K562 (cell line): ENCODE results near the gene TBC1D17. TPM values are rescaled to one million over a fixed set of nuclear protein-coding genes. Genes with fewer than 3 reads are reported as not detected.
A peak's percentile ranks its signal among the peaks of the same experiment; 100 is the strongest.

Experiments
- ARID1B ChIP-seq: fragments of 450-650 bp; IDR thresholded peaks from 2 replicates; pipeline ENCODE4 v1.6.1; 2016; ENCODE audit warnings: antibody characterized with exemption, mild to moderate bottlenecking, inconsistent platforms
- ATF1 ChIP-seq, 2 experiments: fragments of 450-650 bp in 1 of 2; IDR thresholded peaks; 2 replicates each; pipeline ENCODE4 v1.6.1; 2016; ENCODE audit warnings: missing compliant biosample characterization in 1 of 2, missing genetic modification characterization in 1 of 2
- E2F5 ChIP-seq: sonication (generic); formaldehyde crosslinking; IDR thresholded peaks from 2 replicates; pipeline ENCODE4 v1.8.0; 2022; ENCODE audit warnings: mild to moderate bottlenecking, missing genetic modification reagents
- FOXP4 ChIP-seq: sonication (generic); formaldehyde crosslinking; IDR thresholded peaks from 2 replicates; pipeline ENCODE4 v1.8.0; 2022; ENCODE audit warnings: mild to moderate bottlenecking, missing genetic modification reagents, borderline replicate concordance
- HIVEP1 ChIP-seq: fragments of 250-450 bp; sonication (Bioruptor Pico); IDR thresholded peaks from 2 replicates; pipeline ENCODE4 v1.4.0; 2020; ENCODE audit warnings: mild to moderate bottlenecking
- HNRNPL ChIP-seq: fragments of 200-400 bp; formaldehyde crosslinking; IDR thresholded peaks from 2 replicates; pipeline ENCODE4 v1.6.1; 2017; ENCODE audit warnings: low read depth, mild to moderate bottlenecking, low read length
- KDM5B ChIP-seq: fragments of 200-600 bp; sonication (generic); IDR thresholded peaks from 2 replicates; pipeline ENCODE4 v1.6.1; 2012; ENCODE audit warnings: low read depth, mild to moderate bottlenecking, moderate library complexity, low read length, control low read depth, inconsistent platforms; ENCODE audit not compliant: insufficient replicate concordance
- MAZ ChIP-seq, 2 experiments: fragments of 450-650 bp in 1 of 2; sonication (generic) in 1 of 2; formaldehyde crosslinking; IDR thresholded peaks in 1 of 2; conservative IDR thresholded peaks in 1 of 2; 2 replicates each; pipeline versions ENCODE4 v1.4.0 to v1.5.0; 2020; ENCODE audit warnings: mild to moderate bottlenecking in 1 of 2, missing genetic modification reagents in 1 of 2
- MCM3 ChIP-seq: fragments of 450-650 bp; IDR thresholded peaks from 2 replicates; pipeline ENCODE4 v1.6.1; 2016
- MXI1 ChIP-seq: IDR thresholded peaks from 2 replicates; pipeline ENCODE4 v1.6.1; 2011; ENCODE audit warnings: low read depth, mild to moderate bottlenecking, improper control_type of control experiment, low read length
- OTX1 ChIP-seq: fragments of 450-650 bp; formaldehyde crosslinking; IDR thresholded peaks from 2 replicates; pipeline ENCODE4 v1.4.0; 2022; ENCODE audit warnings: mild to moderate bottlenecking
- SRF ChIP-seq, 2 experiments: fragments of 250-450, 450-650 bp in 1 of 2; sonication (Bioruptor Pico) in 1 of 2; sonication (generic) in 1 of 2; formaldehyde crosslinking; IDR thresholded peaks; 2 replicates each; pipeline versions ENCODE4 v1.5.0 to v1.5.1; 2020 to 2022; ENCODE audit warnings: mild to moderate bottlenecking in 1 of 2, missing genetic modification reagents in 1 of 2
- STAT6 ChIP-seq: sonication (generic); formaldehyde crosslinking; IDR thresholded peaks from 2 replicates; pipeline ENCODE4 v1.8.1; 2023; ENCODE audit warnings: mild to moderate bottlenecking, missing genetic modification reagents
- TAF7 ChIP-seq: fragments of 450-650 bp; IDR thresholded peaks from 2 replicates; pipeline ENCODE4 v1.6.1; 2016; ENCODE audit warnings: missing genetic modification characterization, missing compliant biosample characterization
- TCF15 ChIP-seq: fragments of 250-450 bp; sonication (Bioruptor Pico); IDR thresholded peaks from 2 replicates; pipeline ENCODE4 v1.8.0; 2022; ENCODE audit warnings: moderate library complexity, mild to moderate bottlenecking, inconsistent platforms
- ZNF143 ChIP-seq: sonication (generic); formaldehyde crosslinking; IDR thresholded peaks from 2 replicates; pipeline ENCODE4 v1.9.0; 2022; ENCODE audit warnings: mild to moderate bottlenecking, missing genetic modification reagents
- ZNF584 ChIP-seq: fragments of 200-800 bp; sonication (Bioruptor generic); IDR thresholded peaks from 2 replicates; pipeline ENCODE4 v1.6.1; 2016; ENCODE audit warnings: low read depth, mild to moderate bottlenecking, missing genetic modification characterization, missing compliant biosample characterization
- polyA plus RNA-seq, 8 experiments: library from polyadenylated mRNA; depleted of rRNA in 4 of 8; stranded (reverse) in 5 of 8; unstranded in 3 of 8; fragments of >200 nt; fragmentation: Nextera tagmentation in 2 of 8; fragmentation: Illumina TruSeq in 1 of 8; extraction: Ambion mirVana in 2 of 8; extraction: Trizol in 1 of 8; gene quantifications; 2 replicates each; pipeline versions ENCODE4 v1.2.1 to v1.2.3, GENCODE V29; 2011 to 2014; ENCODE audit warnings: inconsistent platforms in 1 of 8, missing spikeins in 1 of 8
- total RNA-seq, 7 experiments: library from RNA; depleted of rRNA in 6 of 7; stranded (reverse); fragments of >200 nt in 6 of 7; fragmentation: Illumina TruSeq in 2 of 7; extraction: Trizol in 2 of 7; gene quantifications; 2 replicates each; pipeline versions ENCODE4 v1.2.1 to v1.2.3, GENCODE V29; 2011 to 2021; ENCODE audit warnings: low replicate concordance in 1 of 7

TBC1D17 gene
- total and polyA plus RNA-seq, 9 of the 15 experiments (the other 6 are each of a cell fraction or from before 2014, with no cell fraction given): 0.42 to 16.0 (median 3.8) TPM

- TF ChIP-seq ZNF584 (CRISPR knock-in tag) (no peak), HNRNPL (no peak), TCF15 (no peak), SRF (CRISPR knock-in tag; IDR thresholded peaks at IDR 0.05) (peak in 1 of 2 experiments; percentile 46; a peak in 2 of 4 replicates), MCM3 (no peak), E2F5 (CRISPR knock-in tag) (no peak), TAF7 (tag) (no peak), FOXP4 (CRISPR knock-in tag) (no peak), ATF1 (CRISPR knock-in tag; IDR thresholded peaks at IDR 0.05) (no peak), ATF1 (tag; IDR thresholded peaks at IDR 0.05) (no peak), MAZ (CRISPR knock-in tag; conservative IDR thresholded peaks at IDR 0.05 in 1 of 2, IDR thresholded peaks at IDR 0.05 in 1 of 2) (peak in 1 of 2 experiments; percentile 57; a peak in 2 of 4 replicates), ZNF143 (CRISPR knock-in tag) (no peak), STAT6 (CRISPR knock-in tag) (no peak), HIVEP1 (CRISPR knock-in tag) (no peak), MXI1 (no peak), ARID1B (no peak), KDM5B (peak; percentile 18), OTX1 (CRISPR knock-in tag) (no peak)
Observed at GRCh38 chr19:49877879-49878743, 609 bp downstream of the TBC1D17 start (continued).
